ENCODE results near the gene CNOT4. TPM values are rescaled to one million over a fixed set of nuclear protein-coding genes. Genes with fewer than 3 reads are reported as not detected.

Gene CNOT4
- total RNA-seq, 1 donor from 2014 or later: 16.2 TPM

- no peaks in the 10 kb centered on the region for H3K27me3 ChIP-seq (ENCODE audit: control insufficient read depth in 3 of 3, insufficient read depth in 3 of 3, low read length in 3 of 3)
- H3K9me3 ChIP-seq (ENCODE audit: control insufficient read depth in 3 of 3, low read length in 3 of 3): no peaks in the 10 kb centered on the region
These were observed 195.9 kb downstream of the CNOT4 start for GRCh38 chr7:135313971-135314370.

More at GRCh38 chr7:135313971-135314370, 195.9 kb downstream of the CNOT4 start:
- H3K36me3 ChIP-seq (ENCODE audit: control insufficient read depth in 3 of 3, insufficient read depth in 3 of 3, low read length in 3 of 3): no peaks in the 10 kb centered on the region
- H3K4me1 ChIP-seq (ENCODE audit: control insufficient read depth in 3 of 3, insufficient read depth in 3 of 3, low read length in 3 of 3): peaks cover 0 to 3% (median 0%) of the 10 kb centered on the region in 3 donors
- no peak overlapping the region for H3K9ac ChIP-seq (ENCODE audit: low read depth in 1 of 3, low read length in 3 of 3)
- no peak overlapping the region for H3K27ac ChIP-seq (ENCODE audit: low read depth, low read length)
- no peak overlapping the region for H3K4me3 ChIP-seq (ENCODE audit: low read length in 3 of 3)

Other genes starting within 250 kb of the CNOT4 start
- 39.1 TPM for gene NUP205, start 47.8 kb upstream of the CNOT4 start, total RNA-seq
- 15.7 TPM for gene STMP1, start 152.4 kb upstream of the CNOT4 start, total RNA-seq
- gene SLC13A4, start 218.1 kb upstream of the CNOT4 start, total RNA-seq: not detected
- gene FAM180A, start 238.7 kb upstream of the CNOT4 start, total RNA-seq: 0.52 TPM

Measured in skeletal muscle tissue (tissue), 4 donors.